ENCODE data around the gene ABCA12.

The ABCA12 gene

GRCh38 chr2:215029936-215030335, 108.5 kb downstream of the ABCA12 start:
- no peak for DNase-seq

GRCh38 chr2:215028231-215028630, 110.2 kb downstream of the ABCA12 start:
- DNase-seq = no peak

GRCh38 chr2:215027779-215028178, 110.6 kb downstream of the ABCA12 start:
- no peak for DNase-seq

DNA sequence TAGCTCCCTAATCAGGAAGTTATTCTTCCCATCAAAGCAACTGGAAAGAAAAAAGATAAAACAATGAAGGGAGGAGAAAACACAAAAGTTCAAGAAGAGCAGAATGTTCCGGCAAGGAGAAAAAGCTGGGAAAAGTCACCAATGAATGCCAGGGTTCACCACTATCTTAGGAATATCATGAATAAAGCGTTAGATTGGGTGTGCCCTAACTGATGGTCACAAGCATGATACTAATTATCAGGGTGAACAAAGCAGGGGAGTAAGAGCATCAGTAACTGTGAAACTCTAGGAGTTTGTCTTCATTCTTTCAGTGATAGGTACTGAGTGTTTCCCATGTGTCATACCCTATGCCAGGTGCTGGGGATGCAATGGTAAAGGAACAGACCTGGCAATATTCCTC, 115.5 kb downstream of the ABCA12 start:
- DNase-seq = no peak

- no peak for DNase-seq
Observed at GRCh38 chr2:215022418-215022817, 116.0 kb downstream of the ABCA12 start.

- no peak for DNase-seq
Observed at GRCh38 chr2:215020283-215020682, 118.1 kb downstream of the ABCA12 start.

DNA sequence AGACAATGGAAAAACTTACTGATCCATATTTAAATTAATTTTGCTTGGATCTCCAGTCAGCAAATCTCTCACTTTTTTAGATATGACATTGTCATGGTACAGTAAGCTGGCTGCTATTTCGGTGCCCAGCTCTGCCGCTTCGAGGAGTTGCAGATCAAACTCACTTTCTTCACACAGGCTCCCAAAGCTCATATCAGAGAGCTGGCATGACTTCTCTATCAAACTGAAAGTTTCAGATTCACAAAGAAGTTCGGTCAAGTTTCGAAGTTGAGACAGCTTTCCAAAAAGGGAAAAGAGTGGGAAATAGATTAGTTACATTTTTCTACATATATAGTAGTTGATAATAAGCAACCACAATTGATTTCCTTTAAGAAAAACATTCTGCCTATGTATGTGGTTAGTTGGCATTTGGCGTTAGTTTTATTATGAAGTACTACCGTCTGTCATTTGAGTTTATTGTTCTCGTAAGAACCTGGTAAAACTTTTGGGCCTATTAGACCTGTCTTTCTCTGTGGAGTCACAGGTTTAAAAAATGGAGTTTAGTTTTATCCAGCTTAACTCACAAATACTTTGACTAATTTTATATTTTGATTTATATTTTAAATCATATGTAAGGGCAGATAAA, 118.8 kb downstream of the ABCA12 start:
- DNase-seq = no peak

GRCh38 chr2:215019085-215019484, 119.3 kb downstream of the ABCA12 start:
- DNase-seq = no peak

DNA sequence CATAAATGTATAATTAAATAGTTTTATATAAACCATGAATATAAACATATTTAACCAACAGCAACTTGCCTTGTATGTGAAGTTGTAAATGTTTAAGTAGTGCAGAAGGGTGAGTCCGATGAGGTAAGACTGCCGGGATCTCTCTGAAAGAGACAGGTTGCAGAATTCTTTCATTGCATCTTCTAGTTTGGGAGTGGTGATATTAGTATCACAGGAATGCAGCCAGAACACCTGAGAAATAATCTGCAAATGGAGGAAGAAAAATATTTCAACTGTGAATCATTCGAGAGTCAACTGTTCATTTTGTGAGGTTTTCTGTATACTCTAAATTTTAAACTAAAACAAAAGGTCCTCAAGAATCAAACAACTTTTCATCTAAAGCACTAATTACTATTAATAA, 123.0 kb downstream of the ABCA12 start:
- DNase-seq = no peak

DNA sequence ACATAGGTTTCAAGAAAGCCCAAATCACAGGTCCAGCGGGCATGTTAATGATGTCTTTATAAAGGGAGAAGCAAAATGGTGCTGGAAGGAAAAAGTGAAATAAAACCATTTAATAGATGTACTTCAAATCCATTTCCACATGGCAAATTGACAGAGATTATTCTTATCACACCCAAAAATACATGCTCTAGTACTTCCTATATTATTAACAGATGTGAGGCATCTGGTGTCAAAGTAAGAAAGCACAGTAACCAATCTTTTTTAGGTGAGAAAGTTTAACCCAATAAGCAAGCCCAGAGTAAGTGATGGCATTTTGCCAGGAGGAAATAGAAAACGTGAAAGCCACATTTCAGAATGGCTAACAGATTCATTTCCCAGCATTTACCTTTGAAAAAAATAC, 128.0 kb downstream of the ABCA12 start:
- DNase-seq = no peak

- DNase-seq = no peak
Observed at GRCh38 chr2:215003001-215003400, 135.4 kb downstream of the ABCA12 start.

DNA sequence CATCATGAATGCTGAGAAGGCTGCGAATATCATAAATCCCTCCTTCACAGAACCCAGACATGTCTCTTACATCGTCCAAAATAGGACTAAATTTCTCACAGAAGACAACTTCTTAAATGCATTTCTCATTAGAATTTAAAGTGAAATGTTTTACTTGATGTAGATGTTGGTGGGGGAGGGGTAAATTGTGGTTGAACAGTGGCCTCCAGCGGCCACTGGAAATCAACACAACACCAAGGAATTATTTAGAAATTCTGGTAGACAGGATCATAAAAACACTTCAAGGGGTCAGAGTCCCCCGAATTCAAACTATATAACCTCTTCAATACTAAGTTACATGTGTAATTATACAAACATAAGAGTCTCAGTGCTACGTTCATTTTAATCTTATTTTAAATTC, 135.9 kb downstream of the ABCA12 start:
- DNase-seq = peak; percentile 0

DNA sequence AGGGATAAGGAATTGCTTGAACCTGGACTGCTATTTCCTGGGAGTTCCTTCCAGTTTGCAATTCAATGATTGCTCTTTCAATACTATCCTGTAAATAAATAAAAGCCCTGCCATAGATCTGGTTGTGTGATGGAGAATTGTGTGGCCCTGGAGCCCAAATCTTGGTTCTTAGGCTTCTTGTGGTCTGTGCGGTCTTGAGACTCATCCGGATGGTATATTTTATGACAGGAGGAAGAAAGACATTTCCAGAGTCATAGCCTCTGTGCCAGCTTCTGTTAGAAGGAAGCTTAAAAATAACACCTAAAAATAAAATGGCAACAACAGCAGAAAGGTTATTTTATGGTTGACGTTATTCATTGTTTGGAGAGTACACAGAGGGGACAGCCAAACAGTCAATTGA, 137.7 kb downstream of the ABCA12 start:
- no peak for DNase-seq

GRCh38 chr2:214995926-214996670, 142.3 kb downstream of the ABCA12 start:
- no peak for DNase-seq

GRCh38 chr2:214995409-214995808, 143.0 kb downstream of the ABCA12 start:
- DNase-seq = no peak

DNA sequence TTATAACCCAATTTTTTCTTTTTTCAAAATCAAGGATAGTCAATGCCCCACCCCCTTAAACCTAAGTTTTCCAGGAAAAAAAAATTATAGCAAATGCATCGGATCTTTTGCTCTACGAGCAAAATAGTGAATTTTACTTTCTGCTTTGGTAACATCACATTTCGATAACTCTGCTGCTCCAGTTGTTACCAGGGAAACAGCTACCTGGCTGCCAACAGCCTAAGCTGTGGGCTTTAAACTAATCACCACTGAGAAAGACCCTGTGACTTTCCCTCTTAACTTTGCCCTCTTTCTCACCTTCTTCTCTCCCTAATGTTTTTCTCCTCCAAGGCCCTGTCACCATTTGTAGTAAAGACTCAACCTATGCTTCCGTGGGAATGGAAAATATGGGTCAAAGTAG, 145.5 kb downstream of the ABCA12 start:
- no peak for DNase-seq

GRCh38 chr2:214989187-214989586, 149.2 kb downstream of the ABCA12 start:
- no peak for DNase-seq

DNA sequence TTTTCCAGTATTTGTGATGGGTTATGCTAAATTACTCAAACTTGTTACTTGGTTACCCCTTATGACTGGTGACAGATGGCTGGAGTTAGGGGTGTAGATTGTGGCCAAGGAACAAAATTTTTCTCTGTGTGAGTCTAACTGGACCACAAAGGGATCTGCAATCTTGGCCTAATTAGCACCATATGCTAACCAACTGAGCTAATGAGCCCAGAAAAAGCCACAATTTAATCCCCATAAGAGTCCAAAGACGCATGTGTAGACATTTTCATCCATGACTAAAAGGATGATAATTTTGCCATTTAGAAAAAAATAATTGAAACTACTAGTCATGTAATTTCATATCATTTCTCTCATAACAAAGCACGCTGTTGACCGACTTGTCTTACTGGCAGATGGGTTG, 151.2 kb downstream of the ABCA12 start:
- no peak for DNase-seq

- no peak for DNase-seq
Observed at GRCh38 chr2:214985619-214986018, 152.8 kb downstream of the ABCA12 start.

GRCh38 chr2:214966420-214966819, 172.0 kb downstream of the ABCA12 start:
- DNase-seq = no peak

DNA sequence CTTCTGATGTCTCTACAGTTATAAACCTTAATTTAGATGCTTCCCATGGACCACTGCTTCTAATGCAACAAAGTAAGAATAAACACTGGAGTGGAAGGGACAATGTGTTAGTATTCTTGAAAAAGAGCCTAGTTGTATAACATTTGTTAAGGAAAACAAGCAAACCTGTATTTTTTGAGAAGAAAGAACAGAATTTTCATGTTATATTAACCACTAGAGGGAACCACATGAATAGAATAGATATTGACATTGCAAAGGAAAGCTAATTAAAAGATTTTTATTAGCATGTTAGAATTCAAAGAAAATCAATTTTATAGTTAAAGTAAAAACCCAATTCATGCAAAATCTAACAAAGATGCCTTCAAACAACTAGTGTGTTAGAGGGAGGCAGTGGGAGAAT, 177.7 kb downstream of the ABCA12 start:
- no peak for DNase-seq

DNA sequence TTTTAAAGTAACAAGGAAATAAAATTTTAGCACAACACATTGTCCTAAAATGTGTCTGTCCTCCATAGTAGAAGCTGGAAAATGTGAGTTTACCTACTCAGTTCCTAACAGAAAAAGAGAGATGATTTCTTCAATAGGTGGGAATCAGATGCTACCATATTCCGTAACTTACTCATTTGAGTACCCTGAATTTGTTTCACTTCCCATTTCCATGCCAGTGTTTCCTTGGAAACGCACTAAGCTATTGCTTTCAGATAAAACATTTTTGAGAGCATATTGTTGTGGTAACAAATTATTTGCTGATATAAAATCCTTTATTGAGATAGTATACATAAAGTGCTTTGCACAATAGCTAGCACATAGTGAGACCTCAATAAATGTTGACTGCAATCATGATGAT, 191.5 kb downstream of the ABCA12 start:
- no peak for DNase-seq

GRCh38 chr2:214934006-214934405, 204.4 kb downstream of the ABCA12 start:
- DNase-seq = no peak

GRCh38 chr2:214904634-214905033, 233.8 kb downstream of the ABCA12 start:
- DNase-seq = no peak

- no peak for DNase-seq
Observed at GRCh38 chr2:214904176-214904575, 234.2 kb downstream of the ABCA12 start.
